NCI-H2196 (cell line): ENCODE data around the gene SLCO2A1.

Experiments
- DNase-seq: peaks from one replicate; lab custom pipeline; 2025; ENCODE audit not compliant: unreplicated experiment; lab: John Stamatoyannopoulos, UW

The SLCO2A1 gene

DNA sequence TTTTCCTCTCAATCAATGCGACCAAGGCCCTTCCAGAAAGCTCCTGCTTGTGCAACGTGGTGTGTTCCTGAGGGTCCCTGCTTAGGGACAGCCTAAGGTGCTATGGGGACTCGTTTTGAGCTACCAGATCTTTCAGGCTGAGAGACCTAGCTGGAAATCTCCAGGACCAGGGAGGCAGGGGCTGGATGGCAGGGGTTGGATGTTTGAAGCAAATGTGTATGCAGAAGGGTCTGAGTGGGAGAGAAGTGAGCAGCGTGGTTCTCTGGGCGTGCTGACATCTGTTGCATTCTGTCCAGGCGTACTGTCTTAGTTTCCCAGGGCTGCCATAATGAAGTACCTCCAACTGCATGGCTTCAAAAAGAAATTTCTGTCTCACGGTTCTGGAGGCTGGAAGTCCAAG lies 31.7 kb upstream of the SLCO2A1 start:
- DNase-seq, result no peak

DNA sequence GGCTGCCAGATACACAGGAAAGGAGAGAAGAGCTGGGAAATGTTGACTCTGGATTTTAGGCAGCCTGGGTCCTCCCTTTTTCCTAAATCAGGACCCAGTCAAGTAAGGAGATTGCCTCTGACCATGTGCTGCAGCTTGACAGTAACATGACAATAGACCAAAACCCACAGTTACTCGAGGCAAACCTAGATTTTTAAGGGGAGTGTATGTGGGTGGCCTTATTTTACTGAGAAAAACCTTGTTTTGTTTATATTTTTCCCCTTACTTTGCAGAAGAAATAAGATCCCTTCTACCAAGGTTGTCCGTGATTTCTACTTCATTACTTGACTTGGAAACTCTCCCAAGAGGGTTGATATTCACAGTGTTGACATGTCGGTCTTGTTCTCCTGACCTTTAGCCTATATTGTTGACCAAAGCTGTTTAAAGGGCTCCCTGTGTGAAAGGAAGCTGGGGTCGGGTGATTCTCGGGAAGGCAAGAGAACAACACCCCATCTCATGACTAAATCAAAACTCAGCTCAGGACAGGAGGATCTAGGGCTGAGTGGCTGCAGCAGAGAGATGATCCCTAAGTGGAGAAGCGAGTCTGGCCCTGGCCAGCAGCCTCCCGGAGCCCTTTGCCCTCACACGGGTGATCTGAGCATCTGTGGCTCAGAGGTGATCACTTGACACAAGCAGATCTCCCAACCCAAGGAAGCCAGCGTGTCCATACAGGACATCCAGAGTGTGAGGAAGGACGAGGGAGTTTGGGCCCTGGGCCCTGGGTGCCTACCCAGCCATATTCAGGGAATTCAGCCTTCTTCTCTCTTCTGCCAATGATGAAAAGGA lies 31.0 kb upstream of the SLCO2A1 start:
- DNase-seq, result no peak

DNA sequence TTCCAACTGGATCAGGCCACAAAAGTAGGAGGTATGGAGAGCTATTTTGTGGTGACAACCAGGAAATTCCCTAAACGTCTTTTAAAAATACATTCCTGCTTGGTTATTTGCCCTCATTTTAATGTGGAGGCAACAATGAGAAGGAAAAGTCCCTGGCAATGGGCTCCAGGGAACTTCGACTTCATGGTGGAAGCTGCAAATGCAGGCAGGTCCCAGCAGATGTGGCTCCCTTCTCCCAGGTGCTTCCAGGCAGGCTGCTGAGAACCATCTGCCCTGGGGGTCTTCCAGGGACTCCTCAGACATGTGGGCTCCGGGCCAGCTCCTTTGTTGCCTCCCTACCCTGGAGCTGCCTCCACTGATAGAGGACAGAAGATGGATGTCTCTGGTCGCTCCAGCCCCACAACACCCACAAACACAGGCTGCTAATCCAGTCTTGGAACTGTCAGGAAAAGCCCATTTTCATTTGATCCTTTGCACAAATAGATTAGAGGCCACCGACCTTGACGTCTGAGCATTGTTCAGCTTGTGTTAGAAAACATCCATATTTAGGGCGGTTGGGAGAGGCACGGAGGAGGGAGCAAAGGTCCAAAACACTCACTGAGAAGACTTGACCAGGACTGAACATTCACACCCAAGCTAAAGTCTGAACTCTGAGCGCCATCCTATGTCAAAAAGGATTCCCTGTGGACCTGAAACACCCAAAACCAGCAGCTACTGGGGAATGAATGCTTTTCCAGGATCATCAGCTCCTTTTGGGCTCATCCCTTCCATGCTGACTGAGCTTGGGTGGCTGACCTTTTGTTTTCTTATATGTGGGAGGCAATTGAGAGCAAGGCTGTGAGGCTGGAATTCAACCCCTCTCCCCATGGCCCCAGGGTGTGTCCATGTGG lies 30.2 kb upstream of the SLCO2A1 start:
- no peak for DNase-seq

DNA sequence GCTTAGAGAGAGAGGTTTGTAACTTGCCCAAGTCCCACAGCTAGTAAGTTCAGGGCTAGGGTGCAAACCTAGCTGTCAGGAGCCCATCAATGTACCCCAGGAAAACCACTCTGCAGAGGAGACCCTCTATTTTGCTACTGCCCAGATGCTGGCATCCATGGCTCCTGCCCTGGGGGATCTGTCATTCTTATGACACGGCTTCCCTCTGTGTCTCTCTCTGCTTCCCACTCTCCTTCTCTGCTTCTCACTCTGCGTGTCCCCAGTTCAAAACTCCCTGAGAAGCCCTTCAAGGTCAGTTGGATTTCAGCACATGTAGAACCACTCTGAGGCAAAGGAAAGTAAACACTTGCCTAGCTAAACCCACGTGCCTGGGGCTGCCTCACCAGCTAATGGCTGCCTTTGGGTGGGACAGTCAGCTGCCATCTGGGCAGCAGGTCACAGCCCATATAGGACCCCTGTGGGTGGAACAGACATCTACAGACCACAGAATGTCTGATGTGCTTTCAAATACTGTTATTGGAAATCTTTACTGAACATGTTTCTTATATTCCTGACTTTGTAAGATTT lies 29.4 kb upstream of the SLCO2A1 start:
- DNase-seq, result no peak

DNA sequence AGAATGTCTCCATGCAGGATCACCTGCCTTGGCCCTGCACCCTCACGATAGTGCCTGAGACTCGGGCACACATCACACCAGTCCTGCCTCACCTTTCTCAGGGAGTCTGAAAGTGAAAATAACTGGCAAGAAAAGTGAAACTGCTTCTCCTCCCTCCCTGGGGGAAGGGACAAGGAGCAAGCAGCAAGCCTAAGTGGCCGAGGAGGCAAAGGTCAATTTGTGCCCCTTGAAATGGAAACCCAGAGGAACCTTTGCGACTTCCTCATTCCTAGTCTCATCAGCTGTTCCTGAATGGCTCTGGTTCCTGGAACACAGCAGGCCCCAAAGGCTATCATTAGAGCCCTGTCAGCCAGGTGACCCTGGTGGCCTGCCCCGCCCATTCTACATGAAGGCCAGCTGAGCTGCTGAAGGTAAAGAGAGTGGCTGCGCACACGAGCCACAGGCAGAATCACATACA lies 28.0 kb upstream of the SLCO2A1 start:
- no peak for DNase-seq

DNA sequence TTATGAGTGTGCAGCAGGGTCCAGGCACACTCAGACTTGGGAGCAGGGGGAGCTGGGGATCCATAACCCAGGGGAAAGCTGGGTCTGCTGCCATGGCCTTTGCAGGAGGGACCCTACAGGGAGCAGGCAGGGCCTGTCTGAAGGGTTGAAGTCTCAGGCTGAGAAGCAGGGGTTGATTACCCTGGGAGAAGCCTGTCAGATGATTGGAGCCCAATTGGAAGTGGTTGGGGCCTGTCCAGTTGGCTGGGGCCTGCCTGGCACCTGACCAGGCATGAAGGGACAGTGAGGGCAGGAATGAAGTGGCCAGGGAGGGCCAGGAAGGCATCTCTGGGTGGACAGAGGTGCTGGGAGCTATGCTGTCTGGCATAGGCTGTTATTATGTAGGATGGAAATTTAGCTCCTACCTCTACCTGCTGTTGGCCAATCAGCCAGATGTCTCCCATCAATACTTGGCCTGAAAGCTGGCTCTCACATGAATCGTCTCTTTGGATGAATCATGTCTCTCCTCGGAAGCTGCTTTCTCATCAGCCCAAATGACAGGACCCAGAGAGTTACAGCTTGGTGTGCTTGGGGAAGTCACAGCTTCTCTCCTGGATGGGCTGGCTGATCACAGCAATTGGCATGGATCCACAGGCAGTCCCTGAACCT lies 27.4 kb upstream of the SLCO2A1 start:
- DNase-seq, result no peak

DNA sequence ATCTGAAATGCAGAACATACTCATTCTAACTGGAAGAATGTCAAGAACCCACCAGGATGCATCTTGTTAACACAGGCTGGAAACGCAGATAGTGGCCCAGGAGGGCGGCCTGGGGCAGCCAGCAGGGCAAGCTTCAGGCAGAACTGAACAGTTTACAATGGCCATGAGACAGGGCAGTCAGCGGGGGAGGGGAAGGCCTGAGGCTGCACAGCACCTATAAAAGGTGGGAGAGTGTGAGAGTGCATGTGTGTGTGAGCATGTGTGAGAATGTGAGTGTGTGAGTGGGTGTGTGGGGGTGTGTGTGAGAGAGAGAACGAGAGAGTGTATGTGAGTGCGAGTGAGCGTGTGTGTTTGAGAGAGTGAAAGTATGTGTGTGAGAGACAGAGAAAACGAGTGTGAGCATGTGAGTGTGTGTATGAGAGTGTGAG lies 26.8 kb upstream of the SLCO2A1 start:
- no peak for DNase-seq

DNA sequence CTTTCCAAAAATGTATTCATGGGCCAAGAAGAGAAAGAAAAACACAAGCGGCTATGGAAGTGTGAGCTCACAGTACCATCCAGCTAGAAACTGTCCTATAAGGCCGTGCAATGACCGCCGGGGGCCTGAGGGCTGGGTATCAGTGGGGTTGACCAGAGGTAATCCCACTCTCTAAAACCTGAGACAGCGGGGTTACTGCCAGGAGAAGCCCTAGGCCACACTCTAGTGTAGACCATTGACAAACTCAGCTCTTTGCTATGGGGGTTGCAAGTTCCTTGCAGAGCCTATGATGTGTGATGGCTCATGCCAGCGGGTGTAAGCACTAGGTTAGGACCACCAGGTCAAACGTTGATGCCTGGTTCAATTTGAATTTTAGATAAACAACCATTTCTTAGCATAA lies 25.9 kb upstream of the SLCO2A1 start:
- DNase-seq, result no peak

DNA sequence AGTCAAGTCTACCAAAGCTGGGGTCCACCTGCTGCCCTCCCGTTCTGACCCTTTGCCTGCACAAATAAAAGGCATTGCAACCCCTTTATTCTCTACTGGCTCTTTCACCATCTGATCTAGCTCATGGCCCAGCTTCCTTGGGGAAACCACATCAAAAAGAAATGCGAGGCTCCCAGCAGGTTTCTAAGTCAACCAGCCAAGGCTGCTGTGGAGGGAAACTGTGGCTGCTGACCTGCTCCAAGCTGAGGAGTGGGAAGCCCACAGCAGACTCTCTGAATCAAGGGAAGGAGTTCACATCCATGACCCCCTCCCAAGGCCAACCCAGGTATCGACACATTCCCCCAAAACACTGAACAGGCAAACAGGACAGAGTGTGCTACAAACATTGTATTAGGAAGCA lies 25.2 kb upstream of the SLCO2A1 start:
- DNase-seq, result no peak

DNA sequence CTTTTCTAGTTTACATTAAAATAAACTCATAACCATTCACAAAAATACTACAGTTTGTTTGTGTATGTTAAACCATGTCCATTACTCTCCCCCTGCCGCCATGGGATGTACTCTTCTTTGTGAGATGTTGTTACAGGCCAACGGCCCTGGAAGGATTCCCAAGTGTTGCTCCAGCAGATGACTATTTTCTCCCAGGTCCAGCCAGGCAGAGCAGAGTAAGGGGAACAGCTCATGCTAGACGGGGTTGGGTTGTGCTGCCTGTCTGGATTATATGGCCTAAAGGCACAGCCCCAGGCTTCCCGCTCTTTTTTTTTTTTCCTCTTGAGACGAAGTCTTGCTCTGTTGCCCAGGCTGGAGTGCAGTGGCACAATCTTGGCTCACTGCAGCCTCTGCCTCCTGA lies 24.5 kb upstream of the SLCO2A1 start:
- DNase-seq, result no peak

DNA sequence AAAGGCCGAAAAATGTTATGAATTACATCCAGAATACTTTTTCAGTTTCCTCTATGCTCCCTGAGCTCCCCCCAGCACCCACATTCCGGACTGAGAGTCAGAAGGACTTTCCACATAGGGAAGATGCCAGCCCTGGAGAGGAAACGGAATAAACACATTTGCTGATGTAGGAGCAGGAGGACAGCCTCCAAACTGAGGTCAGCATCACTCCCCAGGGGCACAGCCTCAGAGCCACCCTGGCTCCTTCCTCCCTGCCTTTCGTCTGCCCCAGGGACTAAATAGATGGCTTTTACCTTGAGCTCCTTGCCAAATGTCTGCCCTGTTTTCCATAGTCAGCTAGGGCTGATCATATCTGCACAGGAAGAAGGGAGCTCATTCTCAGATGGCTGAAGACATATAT lies 22.6 kb upstream of the SLCO2A1 start:
- DNase-seq, result no peak

DNA sequence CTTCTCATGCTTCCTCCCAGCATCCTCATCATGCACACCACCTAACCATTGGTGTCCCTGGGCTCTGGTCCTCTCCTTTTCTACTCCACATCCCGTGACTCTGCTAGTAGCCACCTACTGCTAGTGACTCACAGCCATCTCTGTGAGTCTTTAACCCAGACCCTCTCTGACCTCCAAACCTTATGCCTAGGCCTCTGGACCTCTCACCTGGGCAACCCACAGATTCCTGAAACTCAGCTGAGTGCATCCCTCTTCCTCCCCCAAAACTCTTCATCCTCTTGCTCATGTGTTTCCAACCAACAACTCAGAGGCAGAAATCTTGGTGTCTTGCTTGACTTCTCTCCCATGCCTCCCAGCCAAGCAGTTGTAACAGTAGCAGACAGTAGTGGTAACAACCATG lies 20.0 kb upstream of the SLCO2A1 start:
- DNase-seq, result no peak

DNA sequence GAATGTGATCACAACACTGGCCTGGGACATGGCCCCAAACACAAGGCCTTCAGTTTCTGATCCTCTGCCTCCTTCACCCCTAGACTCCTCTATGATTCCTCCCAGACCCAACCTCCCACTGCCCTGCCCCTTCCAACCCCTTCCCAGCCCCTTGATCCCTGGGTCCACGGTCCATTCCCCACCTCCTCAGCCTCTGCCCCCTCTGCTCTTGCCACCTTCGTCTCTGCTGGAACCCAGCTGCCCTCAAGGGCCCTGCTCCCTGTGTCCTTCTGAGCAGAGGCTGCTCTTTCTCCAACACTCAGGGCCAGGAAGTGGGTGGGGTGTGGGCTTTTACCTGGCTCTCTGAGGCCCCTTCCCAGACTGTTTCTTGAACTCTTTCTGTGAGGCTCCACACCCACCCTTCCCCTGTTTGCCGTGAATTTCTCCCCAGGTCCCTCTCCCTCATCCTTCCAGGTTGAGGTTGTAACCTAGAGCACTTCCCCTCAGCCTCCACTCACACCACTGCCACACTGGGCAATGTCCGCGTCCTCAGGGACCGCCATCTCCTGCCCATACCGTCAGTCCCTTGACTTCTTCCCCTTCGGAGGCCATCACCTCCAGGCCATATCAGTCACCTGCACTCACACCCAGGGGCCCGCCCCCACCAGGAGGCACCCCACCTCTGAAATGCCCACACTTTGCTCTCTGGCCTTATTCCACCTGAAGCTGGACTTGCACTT lies 18.7 kb upstream of the SLCO2A1 start:
- DNase-seq, result no peak

DNA sequence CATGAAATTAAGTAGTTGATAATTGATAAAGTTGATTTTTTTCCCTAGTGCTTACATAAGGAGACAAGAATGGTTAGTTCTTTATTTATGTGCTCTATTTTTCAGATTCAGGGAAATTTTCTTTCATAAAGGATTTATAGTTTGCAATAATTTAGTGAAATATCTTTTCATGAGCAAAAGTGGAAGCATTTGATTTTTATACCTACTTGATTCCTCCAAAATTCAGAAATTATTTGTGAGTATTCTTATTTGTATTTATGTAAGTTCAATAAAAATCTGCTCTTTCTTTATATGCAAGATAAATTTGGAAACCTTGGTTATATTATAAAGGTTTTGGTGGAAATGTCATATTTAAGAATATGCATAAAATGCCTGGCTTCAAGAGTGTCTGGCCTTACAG lies 14.7 kb upstream of the SLCO2A1 start:
- no peak for DNase-seq

DNA sequence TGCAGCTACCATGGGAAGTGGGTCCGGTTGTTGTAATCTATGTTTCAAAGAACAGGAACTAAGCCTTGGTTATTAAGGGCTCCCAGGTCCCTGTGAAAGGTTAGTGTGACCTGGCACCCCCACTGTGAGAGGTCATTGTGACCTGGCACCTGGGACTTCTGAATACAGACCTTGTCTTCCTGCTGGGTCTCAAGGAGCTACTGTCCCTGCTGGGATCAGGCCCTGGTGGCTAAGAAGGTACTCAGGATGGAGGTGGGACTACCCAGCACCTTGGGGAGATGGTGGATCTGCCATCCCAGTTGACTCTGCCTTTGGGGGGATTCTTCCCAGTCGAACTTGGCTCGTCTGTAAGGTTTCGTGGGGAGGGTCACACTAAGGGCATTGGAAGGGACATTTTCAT lies 10.3 kb upstream of the SLCO2A1 start:
- no peak for DNase-seq

DNA sequence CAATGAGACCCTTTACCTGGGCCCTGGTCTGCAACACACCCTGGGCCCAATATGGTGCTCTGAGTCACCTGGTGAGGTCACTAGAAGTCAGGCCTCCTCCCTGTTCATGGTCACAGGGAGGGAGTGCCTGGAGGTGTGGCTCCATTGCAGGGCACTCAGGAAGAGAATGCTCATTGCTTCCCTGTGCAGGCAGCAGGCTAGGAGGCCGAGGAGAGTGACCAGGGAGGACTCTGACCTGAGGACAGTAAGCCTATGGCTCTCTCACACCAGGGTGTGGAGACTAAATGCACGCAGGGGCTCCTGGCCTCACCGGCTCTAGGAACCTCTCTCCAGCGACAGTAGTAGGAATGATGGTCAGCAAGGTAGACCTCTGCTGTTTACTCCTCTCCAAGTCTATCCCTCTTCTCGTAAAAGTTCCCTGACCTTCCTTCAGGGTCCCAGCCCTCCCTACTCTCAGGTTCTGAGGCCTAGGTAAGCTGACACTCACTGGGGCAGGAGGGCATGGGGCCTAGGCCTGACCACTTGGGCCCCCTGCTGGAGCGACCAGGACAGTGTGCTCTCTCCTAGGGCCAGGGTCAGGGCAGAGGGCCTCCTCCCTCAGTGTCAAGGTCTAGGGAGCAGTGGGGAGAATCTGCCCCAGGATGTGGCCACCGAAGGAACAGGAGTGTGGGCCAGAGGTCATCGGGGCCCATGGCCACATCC lies 9.6 kb upstream of the SLCO2A1 start:
- no peak for DNase-seq

DNA sequence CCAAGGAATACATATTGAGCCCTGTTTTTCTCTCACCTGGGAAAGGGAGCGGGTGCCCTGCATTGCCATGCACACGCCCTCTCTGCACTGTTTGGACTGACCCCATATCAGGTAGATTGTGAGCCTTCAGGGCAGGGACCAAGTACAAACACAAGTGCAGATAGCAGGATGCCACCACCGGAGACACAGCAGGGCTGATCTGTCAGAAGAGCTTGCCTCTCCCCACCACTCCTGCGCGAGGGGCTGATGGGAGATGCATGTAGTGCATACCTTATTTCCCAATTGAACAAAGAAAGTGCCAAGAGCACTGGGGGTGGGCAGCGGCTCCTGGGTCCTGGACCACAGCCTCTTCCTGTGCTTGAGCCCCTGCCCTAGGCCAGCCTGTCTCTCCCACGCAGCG lies 9.0 kb upstream of the SLCO2A1 start:
- no peak for DNase-seq

DNA sequence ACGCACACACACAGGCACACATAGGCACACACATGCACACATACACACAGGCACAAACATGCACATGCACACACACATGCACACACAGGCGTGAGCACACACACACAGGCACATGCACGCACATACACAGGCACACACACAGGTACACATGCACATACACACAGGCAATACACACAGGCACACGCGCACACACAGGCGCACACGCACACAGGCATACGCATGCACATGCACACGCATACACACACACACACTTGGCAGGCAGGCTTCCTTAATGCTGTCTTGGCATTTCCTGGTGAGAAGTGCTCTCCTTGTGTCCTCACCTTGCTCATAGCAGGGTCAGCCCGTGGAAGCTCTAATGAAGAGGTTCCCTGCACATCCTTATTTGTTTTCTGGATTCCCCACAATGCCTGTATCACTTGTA lies 8.4 kb upstream of the SLCO2A1 start:
- no peak for DNase-seq

DNA sequence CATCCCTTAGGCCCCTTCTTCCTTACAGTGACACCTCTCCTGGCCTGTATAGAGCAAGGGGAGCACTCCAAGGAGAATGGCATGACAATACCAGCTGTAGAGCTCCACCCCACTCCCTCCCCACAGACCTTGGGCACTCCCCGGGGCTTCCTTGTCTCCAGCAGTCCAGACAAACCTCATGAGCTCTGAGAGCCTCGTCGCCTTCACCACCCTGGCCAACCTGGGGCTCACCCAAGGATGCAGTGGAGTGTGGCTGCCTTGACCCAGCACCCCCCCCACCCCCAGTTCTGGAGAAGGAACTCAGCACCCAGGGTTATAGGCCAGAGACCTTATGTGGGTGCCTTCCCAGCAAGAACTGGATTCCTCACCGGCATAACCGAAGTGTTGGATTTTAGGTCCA lies 7.4 kb upstream of the SLCO2A1 start:
- no peak for DNase-seq

DNA sequence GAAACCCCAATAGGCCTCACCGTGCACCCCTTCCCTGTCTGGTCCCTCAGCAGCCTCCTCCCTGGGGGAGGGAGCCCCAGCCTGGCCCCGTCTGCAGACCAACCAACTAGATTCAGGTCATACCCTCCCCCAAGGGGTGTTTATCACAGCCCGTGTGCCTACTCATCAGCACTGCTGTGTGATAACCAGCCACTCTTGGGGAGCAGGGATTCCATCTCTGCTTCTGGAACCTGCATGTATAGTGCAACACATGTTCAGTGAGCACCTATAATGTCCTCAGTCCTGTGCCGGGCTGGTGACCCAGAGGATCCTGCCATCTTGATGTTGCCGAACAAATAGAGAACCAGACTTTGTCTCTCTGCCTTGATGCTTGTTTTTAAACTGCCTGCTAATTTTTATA lies 6.6 kb upstream of the SLCO2A1 start:
- no peak for DNase-seq
